Activated T-helper 1 cell treated with anti-CD3 and anti-CD28 coated beads, Interleukin-12 subunit alpha, Interleukin-12 subunit beta, Interleukin-2, Interleukin-4 antibody, amounts not matched to agents 30 ng/mL and 10 ng/mL and 1 ng/mL, durations not matched to agents 14 hours and 24 hours and 36 hours (primary cell): ENCODE measurements around the gene ZNF786. TPM values are rescaled to one million over a fixed set of nuclear protein-coding genes. Genes with fewer than 3 reads are reported as not detected.
"Not testable (repeated sequence)": the region's sequence is repeated elsewhere in the genome, so short reads cannot be mapped to it uniquely, and the experiment has no call there.

ENCODE experiments used
- DNase-seq: peaks from one replicate; pipeline ENCODE4 v3.0.0; 2021; ENCODE audit warnings: low spot score
- H3K27ac Mint-ChIP-seq: one replicate; pipeline ENCODE4 v1.8.0; 2021; ENCODE audit warnings: mild to moderate bottlenecking, mixed read lengths
- H3K27me3 Mint-ChIP-seq: one replicate; pipeline ENCODE4 v1.8.0; 2022; ENCODE audit warnings: mild to moderate bottlenecking, moderate library complexity, mixed read lengths; ENCODE audit not compliant: insufficient read depth
- H3K36me3 Mint-ChIP-seq: one replicate; pipeline ENCODE4 v1.8.0; 2021; ENCODE audit warnings: low read depth, mixed read lengths
- H3K4me1 Mint-ChIP-seq: one replicate; pipeline ENCODE4 v1.8.0; 2021; ENCODE audit warnings: low read depth, mixed read lengths
- H3K4me3 Mint-ChIP-seq: one replicate; pipeline ENCODE4 v1.8.0; 2021; ENCODE audit warnings: mild to moderate bottlenecking, moderate library complexity, mixed read lengths
- H3K9me3 Mint-ChIP-seq: one replicate; pipeline ENCODE4 v1.8.0; 2021; ENCODE audit warnings: mixed read lengths
- intact Hi-C: fragments of 100-400 bp; cut with micrococcal nuclease; formaldehyde crosslinking; loops from one replicate; pipeline ENCODE4 v1.15.1; 2024
- total RNA-seq: library from RNA; stranded (reverse); gene quantifications from 2 replicates; pipeline ENCODE4 v1.2.3, GENCODE V29; 2022

ZNF786 gene
- total RNA-seq, 1 donor from 2014 or later: 9.9 TPM

GRCh38 chr7:149072438-149072775, 18.1 kb downstream of the ZNF786 start:
- intact Hi-C loops: no loop called here
- Mint-ChIP-seq H3K4me3 (peak overlapping the region; percentile 49), H3K27ac (peak overlapping the region; percentile 68)

DNA sequence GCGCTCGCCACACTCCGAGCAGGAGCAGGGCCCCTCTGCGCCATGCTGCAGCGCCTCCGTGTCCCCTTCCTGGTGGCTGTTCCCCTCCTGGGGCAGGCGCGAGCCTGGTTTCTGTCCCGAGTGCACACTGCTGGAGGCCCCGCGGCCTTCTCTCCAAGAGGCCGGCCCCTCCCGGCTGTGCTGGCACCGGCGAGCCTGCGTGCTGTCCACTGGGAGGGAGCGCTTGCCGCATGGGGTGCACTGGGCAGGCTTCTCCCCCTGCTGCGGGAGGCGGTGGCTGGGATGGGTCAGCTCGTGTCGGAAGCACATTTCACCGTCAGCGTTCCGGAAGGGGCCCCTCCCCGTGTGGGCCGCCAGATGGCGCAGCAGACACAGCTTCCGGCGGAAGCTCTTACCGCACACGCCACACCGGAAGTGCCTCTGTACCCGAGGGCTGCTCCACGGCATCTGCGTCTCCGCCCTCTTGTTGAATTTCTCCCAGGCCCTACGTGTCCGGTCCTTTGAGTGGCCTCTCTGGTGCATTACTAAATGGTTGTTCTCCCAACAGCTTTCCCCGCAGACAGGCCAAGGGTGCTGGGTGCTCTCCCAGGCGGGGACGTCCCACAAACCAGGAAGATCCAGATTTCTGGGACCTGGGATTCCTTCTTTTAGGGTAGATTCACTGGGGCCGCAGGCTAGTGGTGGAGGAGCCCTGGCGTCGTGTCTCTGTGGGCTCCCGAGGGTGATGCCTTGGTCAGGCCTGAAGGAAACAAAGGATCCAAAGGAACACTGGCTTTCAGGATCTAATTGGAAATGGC, 18.7 kb downstream of the ZNF786 start:
- peak overlapping the region; percentile 49 for H3K4me3 Mint-ChIP-seq
- H3K9me3 Mint-ChIP-seq: no peaks in the 10 kb centered on the region
- peak overlapping the region; percentile 40 for H3K27ac Mint-ChIP-seq
- H3K36me3 Mint-ChIP-seq: peaks cover 24% of the 10 kb centered on the region
- intact Hi-C loops: no loop called here
- no peaks in the 10 kb centered on the region for H3K27me3 Mint-ChIP-seq
- peaks cover 8% of the 10 kb centered on the region for H3K4me1 Mint-ChIP-seq
- peak; percentile 34 for DNase-seq

More at GRCh38 chr7:149072438-149072775, 18.1 kb downstream of the ZNF786 start:
- no peak for DNase-seq
- no peaks in the 10 kb centered on the region for H3K27me3 Mint-ChIP-seq
- H3K9me3 Mint-ChIP-seq: no peaks in the 10 kb centered on the region
- H3K36me3 Mint-ChIP-seq: peaks cover 28% of the 10 kb centered on the region
- H3K4me1 Mint-ChIP-seq: peaks cover 8% of the 10 kb centered on the region

- peaks cover 8% of the 10 kb centered on the region for H3K4me1 Mint-ChIP-seq
- DNase-seq: no peak
- intact Hi-C loops: no loop called here
- no peak overlapping the region for H3K27ac Mint-ChIP-seq
- no peaks in the 10 kb centered on the region for H3K27me3 Mint-ChIP-seq
- H3K4me3 Mint-ChIP-seq: no peak overlapping the region
- H3K9me3 Mint-ChIP-seq: no peaks in the 10 kb centered on the region
- peaks cover 22% of the 10 kb centered on the region for H3K36me3 Mint-ChIP-seq
Observed at GRCh38 chr7:149071182-149071635, 19.3 kb downstream of the ZNF786 start.

DNA sequence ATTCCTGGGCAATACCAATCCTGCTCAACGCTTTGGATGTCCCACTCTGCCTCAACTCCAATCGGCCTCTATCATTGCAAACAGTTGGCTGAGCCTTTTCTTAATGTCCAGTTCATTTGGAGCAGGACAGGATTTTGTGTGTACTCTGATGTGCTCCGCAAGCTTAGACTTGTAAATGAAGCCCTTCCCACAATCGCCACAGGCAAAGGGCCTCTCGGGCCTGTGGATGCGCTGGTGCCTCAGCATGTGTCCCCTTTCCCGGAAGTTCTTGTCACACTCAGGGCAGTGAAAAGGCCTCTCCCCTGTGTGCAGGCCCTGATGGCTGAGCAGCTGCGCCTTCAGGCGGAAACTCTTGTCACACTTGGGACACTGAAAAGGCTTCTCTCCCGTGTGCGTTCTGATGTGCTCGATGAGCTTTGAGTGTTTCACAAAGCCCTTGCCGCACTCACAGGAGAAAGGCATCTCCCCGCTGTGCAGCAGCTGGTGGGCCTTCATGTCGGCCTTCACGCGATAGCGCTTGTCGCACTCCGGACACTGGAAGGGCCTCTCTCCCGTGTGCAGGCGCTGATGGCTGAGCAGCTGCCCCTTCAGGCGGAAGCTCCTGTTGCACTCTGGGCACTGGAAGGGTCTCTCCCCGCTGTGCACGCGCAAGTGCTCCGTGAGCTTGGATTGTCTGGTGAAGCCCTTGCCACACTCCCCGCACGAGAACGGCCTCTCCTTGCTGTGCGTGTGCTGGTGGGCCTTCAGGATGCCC, 20.0 kb downstream of the ZNF786 start:
- Mint-ChIP-seq H3K4me3 (no peak overlapping the region), H3K4me1 (peaks cover 8% of the 10 kb centered on the region), H3K36me3 (peaks cover 22% of the 10 kb centered on the region), H3K9me3 (no peaks in the 10 kb centered on the region), H3K27ac (no peak overlapping the region), H3K27me3 (no peaks in the 10 kb centered on the region)
- DNase-seq: no peak
- intact Hi-C loops: no loop called here

GRCh38 chr7:149067869-149068268, 22.6 kb downstream of the ZNF786 start:
- peaks cover 14% of the 10 kb centered on the region for H3K36me3 Mint-ChIP-seq
- H3K27ac Mint-ChIP-seq: no peak overlapping the region
- H3K4me1 Mint-ChIP-seq: peaks cover 8% of the 10 kb centered on the region
- H3K27me3 Mint-ChIP-seq: no peaks in the 10 kb centered on the region
- no peaks in the 10 kb centered on the region for H3K9me3 Mint-ChIP-seq
- intact Hi-C loops: loop anchor here (5.0 to 10.0 kb wide), 3 partner anchors 429 to 803 kb away; partner anchors contain the start of gene ZNF746
- H3K4me3 Mint-ChIP-seq: peak overlapping the region; percentile 12
- no peak for DNase-seq

DNA sequence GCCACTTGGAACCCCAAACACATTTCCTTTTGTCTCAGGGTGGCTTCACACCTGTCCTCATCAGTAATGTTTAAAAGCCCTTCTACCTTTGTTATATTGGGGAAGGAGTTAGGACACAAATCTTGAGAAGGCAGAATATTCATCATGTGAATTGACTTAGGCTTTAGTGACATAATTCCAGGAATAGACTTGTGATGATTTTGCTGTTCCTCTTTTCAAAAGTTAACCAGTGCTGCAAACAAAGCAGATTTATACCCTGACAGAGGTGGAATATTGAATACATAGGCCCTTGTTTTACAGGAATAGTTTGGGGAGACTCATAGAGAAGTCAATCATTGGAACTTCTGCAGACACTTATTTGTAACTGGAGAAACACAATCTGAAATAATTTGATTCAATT, 27.0 kb downstream of the ZNF786 start:
- Mint-ChIP-seq H3K36me3 (peaks cover 6% of the 10 kb centered on the region), H3K27ac (no peak overlapping the region), H3K4me1 (peaks cover 8% of the 10 kb centered on the region), H3K27me3 (no peaks in the 10 kb centered on the region), H3K9me3 (no peaks in the 10 kb centered on the region), H3K4me3 (no peak overlapping the region)
- intact Hi-C loops: loop anchor here (10.0 kb wide), 2 partner anchors 559 to 799 kb away; no protein-coding TSS in a partner anchor
- DNase-seq: no peak

DNA sequence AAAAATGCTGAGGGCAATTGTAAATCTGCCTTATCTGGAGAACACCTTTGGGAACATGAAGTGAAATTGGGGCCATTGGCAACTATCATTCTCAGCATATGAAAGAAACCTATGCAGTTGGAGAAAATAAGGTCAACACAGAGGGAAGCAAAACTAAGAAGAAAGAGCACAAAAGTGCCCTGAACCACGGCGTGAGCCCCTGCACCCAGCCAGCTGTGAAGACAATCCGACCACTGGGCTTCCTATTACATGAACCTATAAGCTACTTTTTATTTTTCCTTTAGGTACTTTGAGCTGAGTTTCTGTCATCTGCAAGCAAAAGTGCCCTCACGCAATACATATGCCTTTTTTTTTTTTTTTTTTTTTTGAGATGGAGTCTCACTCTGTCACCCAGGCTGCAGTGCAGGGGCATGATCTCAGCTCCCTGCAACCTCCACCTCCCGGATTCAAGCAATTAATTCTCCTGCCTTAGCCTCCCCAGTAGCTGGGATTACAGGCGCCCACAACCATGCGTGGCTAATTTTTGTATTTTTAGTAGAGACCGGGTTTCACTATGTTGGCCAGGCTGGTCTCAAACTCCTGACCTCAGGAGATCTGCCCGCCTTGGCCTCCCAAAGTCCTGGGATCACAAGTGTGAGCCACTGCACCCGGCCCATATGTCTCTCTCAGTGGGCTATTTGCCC, 28.2 kb downstream of the ZNF786 start:
- not testable (repeated sequence) for H3K27ac Mint-ChIP-seq, H3K4me1 Mint-ChIP-seq, H3K27me3 Mint-ChIP-seq, H3K36me3 Mint-ChIP-seq, DNase-seq, H3K9me3 Mint-ChIP-seq, H3K4me3 Mint-ChIP-seq
- intact Hi-C loops: loop anchor here (10.0 kb wide), 2 partner anchors 558 to 798 kb away; no protein-coding TSS in a partner anchor

DNA sequence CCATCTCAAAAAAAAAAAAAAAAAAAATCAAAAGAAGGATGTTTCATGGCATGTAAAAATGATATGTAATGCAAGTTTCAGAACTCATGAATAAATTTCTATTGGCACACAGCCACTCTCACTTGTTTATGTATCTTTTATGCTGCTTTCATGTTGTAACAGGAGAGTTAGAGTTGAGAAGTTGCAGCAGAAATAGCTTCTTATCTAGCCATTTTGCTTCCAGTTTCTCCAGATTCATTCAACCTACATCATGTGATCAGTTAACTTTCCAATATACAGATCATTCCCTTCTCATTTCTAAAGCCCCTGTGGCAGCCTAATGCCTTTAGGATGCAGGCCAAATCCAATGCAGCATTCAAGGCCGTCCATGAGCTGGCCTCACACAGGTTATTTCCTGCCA, 30.4 kb downstream of the ZNF786 start:
- Mint-ChIP-seq H3K27ac (no peak overlapping the region), H3K4me3 (no peak overlapping the region), H3K9me3 (no peaks in the 10 kb centered on the region), H3K4me1 (peaks cover 5% of the 10 kb centered on the region), H3K36me3 (peaks cover 1% of the 10 kb centered on the region), H3K27me3 (no peaks in the 10 kb centered on the region)
- DNase-seq: no peak
- intact Hi-C loops: loop anchor here (10.0 kb wide), 2 partner anchors 555 to 795 kb away; no protein-coding TSS in a partner anchor

DNA sequence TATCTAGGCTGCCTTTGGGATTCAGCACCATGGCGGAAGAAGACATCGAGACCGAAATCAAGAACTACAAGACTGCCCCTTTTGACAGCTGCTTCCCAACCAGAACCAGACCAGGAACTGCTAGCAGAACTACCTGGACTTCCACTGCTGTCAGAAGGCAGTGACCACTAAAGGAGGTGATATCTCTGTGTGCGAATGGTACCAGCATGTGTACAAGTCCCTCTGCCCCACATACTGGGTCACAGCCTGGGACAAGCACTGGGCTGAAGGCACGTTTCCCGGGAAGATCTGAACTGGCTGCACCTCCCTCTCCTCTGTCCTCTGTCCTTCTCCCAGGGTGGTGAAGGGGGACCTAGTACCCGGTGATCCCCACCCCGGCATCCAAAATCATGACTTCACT, 36.6 kb downstream of the ZNF786 start:
- no peaks in the 10 kb centered on the region for H3K36me3 Mint-ChIP-seq

GRCh38 chr7:149053384-149053783, 37.1 kb downstream of the ZNF786 start:
- Mint-ChIP-seq H3K36me3 (no peaks in the 10 kb centered on the region), H3K4me1 (no peaks in the 10 kb centered on the region)
- no peak for DNase-seq

More for the DNA sequence above, 36.6 kb downstream of the ZNF786 start:
- intact Hi-C loops: no loop called here
- H3K27ac Mint-ChIP-seq: no peak overlapping the region
- DNase-seq: no peak
- no peak overlapping the region for H3K4me3 Mint-ChIP-seq
- no peaks in the 10 kb centered on the region for H3K4me1 Mint-ChIP-seq
- no peaks in the 10 kb centered on the region for H3K9me3 Mint-ChIP-seq
- H3K27me3 Mint-ChIP-seq: peaks cover 6% of the 10 kb centered on the region

DNA sequence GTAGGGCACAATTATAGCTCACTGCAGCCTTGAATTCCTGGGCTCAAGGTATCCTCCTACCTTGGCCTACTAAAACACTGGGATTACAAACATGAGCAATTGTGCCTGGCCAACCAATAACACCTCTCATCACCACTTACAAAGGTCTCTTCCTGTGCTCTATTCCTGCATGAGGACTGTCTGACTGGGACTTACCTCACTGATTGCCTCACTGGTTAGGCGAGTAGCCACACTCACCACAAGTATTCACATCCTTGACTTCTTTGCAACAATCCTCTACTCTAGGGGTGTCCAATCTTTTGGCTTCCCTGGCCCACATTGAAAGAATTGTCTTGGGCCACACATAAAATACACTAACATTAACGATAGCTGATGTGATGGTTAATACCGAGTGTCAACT, 39.6 kb downstream of the ZNF786 start:
- H3K9me3 Mint-ChIP-seq: no peaks in the 10 kb centered on the region
- H3K36me3 Mint-ChIP-seq: no peaks in the 10 kb centered on the region
- intact Hi-C loops: no loop called here
- DNase-seq: no peak
- H3K27ac Mint-ChIP-seq: no peak overlapping the region
- peaks cover 6% of the 10 kb centered on the region for H3K27me3 Mint-ChIP-seq
- no peak overlapping the region for H3K4me3 Mint-ChIP-seq
- no peaks in the 10 kb centered on the region for H3K4me1 Mint-ChIP-seq

More at GRCh38 chr7:149053384-149053783, 37.1 kb downstream of the ZNF786 start:
- intact Hi-C loops: no loop called here
- Mint-ChIP-seq H3K4me3 (no peak overlapping the region), H3K27me3 (peaks cover 6% of the 10 kb centered on the region), H3K27ac (no peak overlapping the region), H3K9me3 (no peaks in the 10 kb centered on the region)

- intact Hi-C loops: no loop called here
- H3K36me3 Mint-ChIP-seq: no peaks in the 10 kb centered on the region
- no peaks in the 10 kb centered on the region for H3K9me3 Mint-ChIP-seq
- no peaks in the 10 kb centered on the region for H3K4me1 Mint-ChIP-seq
- DNase-seq: no peak
- H3K27ac Mint-ChIP-seq: no peak overlapping the region
- H3K4me3 Mint-ChIP-seq: no peak overlapping the region
- no peaks in the 10 kb centered on the region for H3K27me3 Mint-ChIP-seq
Observed at GRCh38 chr7:149048805-149049204, 41.7 kb downstream of the ZNF786 start.
